ENCODE measurements around the gene MAZ.
A peak's percentile ranks its signal among the peaks of the same experiment; 100 is the strongest.
"Not testable (repeated sequence)": the region's sequence is repeated elsewhere in the genome, so short reads cannot be mapped to it uniquely, and the experiment has no call there.

Gene MAZ

DNA sequence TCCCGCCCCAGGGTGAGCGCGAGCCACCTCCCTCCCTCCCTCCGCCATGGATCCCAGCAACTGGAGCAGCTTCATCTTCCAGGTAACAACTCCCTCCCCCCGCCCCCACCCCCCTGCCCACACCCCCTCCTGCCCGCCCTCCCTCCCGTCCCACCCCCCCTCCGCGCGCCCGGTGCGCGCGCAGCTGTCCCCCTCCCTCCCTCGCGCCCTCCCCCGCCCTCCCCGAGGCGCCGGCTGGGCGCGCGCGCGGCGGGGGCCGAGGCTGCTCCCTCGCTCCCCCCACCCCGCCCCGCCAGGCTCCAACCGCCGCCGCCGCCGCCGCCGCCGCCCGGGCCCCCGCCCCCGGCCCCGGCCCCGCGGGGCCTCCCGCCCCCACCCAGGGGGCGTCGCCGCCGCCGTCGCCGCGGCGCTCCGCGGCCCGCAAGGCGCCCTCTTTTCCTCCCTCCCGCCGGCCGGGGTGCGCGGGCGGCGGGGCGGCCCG lies at the start of gene MAZ:
Gene MAZ, plus strand, starts transcription at position 431 of the 481 bp plus-strand sequence. CDS start 173 bp downstream, outside the sequence.
- peak within 1 kb of the TSS; percentile 55 to 83 for H3K4me3 ChIP-seq (ENCODE audit: low read depth in 1 of 2, low read length in 2 of 2)
- peaks cover 41% of the 10 kb centered on the region for H3K4me1 ChIP-seq (ENCODE audit: insufficient read depth, low read length)
- H3K9ac ChIP-seq (ENCODE audit: low read length): no peak within 1 kb of the TSS
- peak within 1 kb of the TSS; percentile 94 for H3K27ac ChIP-seq (ENCODE audit: low read depth, low read length)
- H3K36me3 ChIP-seq (ENCODE audit: insufficient read depth, low read length): peaks cover 17% of the 10 kb centered on the region
- H3K9me3 ChIP-seq (ENCODE audit: low read length): no peaks in the 10 kb centered on the region
- no peaks in the 10 kb centered on the region for H3K27me3 ChIP-seq (ENCODE audit: control insufficient read depth in 1 of 2, insufficient read depth in 2 of 2, low read length in 2 of 2)

DNA sequence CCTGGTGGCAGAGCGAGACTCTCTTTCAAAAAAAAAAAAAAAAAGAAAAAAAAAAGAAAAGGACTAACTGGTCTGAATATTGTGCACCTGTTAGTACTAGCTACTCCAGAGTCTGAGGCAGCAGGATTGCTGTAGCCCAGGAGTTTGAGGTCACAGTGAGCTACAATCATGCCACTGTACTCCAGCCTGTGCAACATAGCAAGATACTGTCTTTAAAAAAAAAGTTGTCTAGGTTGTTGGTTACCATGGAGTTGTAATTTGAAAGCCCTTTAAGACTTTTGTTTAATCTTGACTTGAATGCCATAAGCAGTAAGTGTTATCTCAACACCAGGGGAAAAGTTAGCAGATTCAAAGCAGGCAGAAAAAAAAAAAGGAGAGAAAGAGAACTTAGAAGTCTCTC lies 49.7 kb upstream of the MAZ start:
- H3K9me3 ChIP-seq (ENCODE audit: low read length): no peaks in the 10 kb centered on the region
- H3K4me1 ChIP-seq (ENCODE audit: insufficient read depth, low read length): no peaks in the 10 kb centered on the region
- H3K27me3 ChIP-seq (ENCODE audit: control insufficient read depth in 1 of 2, insufficient read depth in 2 of 2, low read length in 2 of 2): no peaks in the 10 kb centered on the region
- H3K27ac ChIP-seq (ENCODE audit: low read depth, low read length): no peak overlapping the region
- no peak overlapping the region for H3K4me3 ChIP-seq (ENCODE audit: low read depth in 1 of 2, low read length in 2 of 2)
- no peak overlapping the region for H3K9ac ChIP-seq (ENCODE audit: low read length)
- no peaks in the 10 kb centered on the region for H3K36me3 ChIP-seq (ENCODE audit: insufficient read depth, low read length)

DNA sequence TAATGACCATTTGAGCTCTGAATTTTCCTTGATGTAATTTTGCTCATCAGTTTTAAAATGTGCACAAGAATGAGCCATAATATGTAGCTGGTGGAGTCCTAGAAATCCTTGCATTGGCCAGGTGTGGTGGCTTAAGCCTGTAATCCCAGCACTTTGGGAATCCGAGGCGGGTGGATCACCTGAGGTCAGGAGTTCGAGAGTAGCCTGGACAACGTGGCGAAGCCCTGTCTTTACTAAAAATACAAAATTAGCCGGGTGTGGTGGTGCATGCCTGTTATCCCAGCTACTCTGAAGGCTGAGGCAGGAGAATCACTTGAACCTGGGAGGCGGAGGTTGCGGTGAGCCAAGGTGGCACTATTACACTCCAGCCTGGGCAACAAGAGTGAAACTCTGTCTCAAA lies 49.2 kb upstream of the MAZ start:
- not testable (repeated sequence) for H3K27ac ChIP-seq (ENCODE audit: low read depth, low read length); H3K4me1 ChIP-seq (ENCODE audit: insufficient read depth, low read length); H3K9ac ChIP-seq (ENCODE audit: low read length); H3K27me3 ChIP-seq (ENCODE audit: control insufficient read depth in 1 of 2, insufficient read depth in 2 of 2, low read length in 2 of 2); H3K9me3 ChIP-seq (ENCODE audit: low read length); H3K36me3 ChIP-seq (ENCODE audit: insufficient read depth, low read length); H3K4me3 ChIP-seq (ENCODE audit: low read depth in 1 of 2, low read length in 2 of 2)

DNA sequence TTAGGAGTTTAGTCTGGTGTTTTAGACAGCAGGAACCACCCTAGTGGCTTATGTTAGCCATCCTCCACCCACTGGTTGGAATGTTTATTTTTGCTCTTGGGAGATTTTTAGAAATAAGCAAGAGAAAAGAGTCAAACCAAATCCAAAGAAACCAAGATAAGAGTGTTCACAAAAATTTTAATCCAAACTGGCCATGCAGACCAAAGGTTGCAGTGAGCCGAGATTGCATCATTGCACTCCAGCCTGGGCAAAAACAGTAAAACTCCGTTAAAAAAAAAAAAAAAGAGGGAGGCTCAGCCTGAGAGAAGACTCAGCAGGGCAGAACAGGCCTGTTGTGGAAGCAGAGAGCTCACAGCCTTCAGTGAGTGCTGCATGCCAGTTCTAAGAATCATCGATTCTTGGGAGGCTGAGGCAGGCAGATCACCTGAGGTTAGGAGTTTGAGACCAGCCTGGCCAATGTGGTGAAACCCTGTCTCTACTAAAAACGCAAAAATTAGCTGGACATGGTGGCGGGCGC lies 48.3 kb upstream of the MAZ start:
- Histone ChIP-seq H3K9ac (ENCODE audit: low read length) (no peak overlapping the region), H3K4me1 (ENCODE audit: insufficient read depth, low read length) (no peaks in the 10 kb centered on the region), H3K36me3 (ENCODE audit: insufficient read depth, low read length) (no peaks in the 10 kb centered on the region), H3K27ac (ENCODE audit: low read depth, low read length) (no peak overlapping the region), H3K9me3 (ENCODE audit: low read length) (no peaks in the 10 kb centered on the region), H3K27me3 (ENCODE audit: control insufficient read depth in 1 of 2, insufficient read depth in 2 of 2, low read length in 2 of 2) (no peaks in the 10 kb centered on the region), H3K4me3 (ENCODE audit: low read depth in 1 of 2, low read length in 2 of 2) (no peak overlapping the region)

DNA sequence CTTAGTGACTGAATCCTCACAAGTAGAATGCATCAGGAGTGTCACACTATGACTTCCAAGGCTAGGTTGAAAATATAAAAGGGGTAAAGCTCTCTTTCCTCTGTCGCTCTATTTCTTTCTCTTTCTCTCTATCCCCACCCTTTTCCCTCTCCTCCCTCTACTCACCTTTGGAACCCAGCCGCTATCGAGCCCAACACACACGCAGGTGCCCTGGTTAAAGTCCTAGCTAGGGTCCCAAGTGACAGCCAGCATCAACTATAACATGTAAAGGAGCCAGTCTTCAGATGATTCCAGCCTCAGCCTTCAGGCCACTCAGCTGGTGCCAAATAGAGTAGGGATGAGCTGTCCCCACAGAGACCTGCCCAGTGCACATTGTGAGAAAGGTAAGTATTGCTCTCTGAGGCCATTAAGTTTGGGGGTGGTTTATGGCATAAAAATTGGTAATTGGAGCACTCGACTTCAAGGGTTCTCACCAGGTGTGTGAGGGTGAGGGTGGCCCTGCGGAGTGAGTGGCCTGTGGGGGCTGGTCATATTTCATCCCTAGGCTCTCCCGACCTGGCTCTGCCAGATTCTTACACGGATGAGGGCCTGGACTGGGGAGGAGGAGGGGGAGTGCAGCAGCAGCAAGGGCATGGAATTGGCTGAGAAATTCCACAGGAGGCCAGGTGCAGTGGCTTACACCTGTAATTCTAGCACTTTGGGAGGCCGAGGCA lies 45.6 kb upstream of the MAZ start:
- Histone ChIP-seq H3K4me1 (ENCODE audit: insufficient read depth, low read length) (no peaks in the 10 kb centered on the region), H3K9ac (ENCODE audit: low read length) (no peak overlapping the region)

DNA sequence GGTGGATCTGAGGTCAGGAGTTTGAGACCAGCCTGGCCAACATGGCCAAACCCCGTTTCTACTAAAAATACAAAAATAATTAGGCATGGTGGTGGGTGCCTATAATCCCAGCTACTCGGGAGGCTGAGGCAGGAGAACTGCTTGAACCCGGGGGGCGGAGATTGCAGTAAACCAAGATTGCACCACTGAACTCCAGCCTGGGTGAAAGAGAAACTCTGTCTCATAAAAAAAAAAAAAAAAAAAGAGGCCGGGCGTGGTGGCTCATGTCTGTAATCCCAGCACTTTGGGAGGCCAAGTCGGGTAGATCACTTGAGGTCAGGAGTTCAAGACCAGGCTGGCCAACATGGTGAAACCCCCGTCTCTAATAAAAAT lies 45.1 kb upstream of the MAZ start:
- not testable (repeated sequence) for H3K4me3 ChIP-seq (ENCODE audit: low read depth in 1 of 2, low read length in 2 of 2); H3K4me1 ChIP-seq (ENCODE audit: insufficient read depth, low read length); H3K9me3 ChIP-seq (ENCODE audit: low read length); H3K27me3 ChIP-seq (ENCODE audit: control insufficient read depth in 1 of 2, insufficient read depth in 2 of 2, low read length in 2 of 2); H3K27ac ChIP-seq (ENCODE audit: low read depth, low read length); H3K9ac ChIP-seq (ENCODE audit: low read length); H3K36me3 ChIP-seq (ENCODE audit: insufficient read depth, low read length)

More for the DNA sequence above, 45.6 kb upstream of the MAZ start:
- Histone ChIP-seq H3K36me3 (ENCODE audit: insufficient read depth, low read length) (no peaks in the 10 kb centered on the region), H3K4me3 (ENCODE audit: low read depth in 1 of 2, low read length in 2 of 2) (no peak overlapping the region), H3K27me3 (ENCODE audit: control insufficient read depth in 1 of 2, insufficient read depth in 2 of 2, low read length in 2 of 2) (no peaks in the 10 kb centered on the region), H3K27ac (ENCODE audit: low read depth, low read length) (no peak overlapping the region), H3K9me3 (ENCODE audit: low read length) (no peaks in the 10 kb centered on the region)

DNA sequence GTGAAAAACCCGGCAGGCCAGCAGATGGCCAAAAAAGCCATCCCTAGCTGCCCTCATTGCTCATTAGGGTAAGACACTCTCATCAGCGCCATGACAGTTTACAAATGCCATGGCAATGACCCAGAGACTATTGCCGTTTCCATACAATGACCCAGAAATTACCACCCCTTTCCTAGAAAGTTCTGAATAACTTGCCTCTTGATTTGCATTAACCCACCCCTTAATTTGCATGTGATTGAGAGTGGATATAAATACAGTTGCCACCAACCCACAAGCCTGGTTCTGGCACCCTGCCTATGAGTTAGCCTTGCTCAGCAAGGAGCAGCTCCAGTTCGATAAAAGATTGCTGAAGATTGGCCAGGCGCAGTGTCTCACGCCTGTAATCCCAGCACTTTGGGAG lies 44.4 kb upstream of the MAZ start:
- Histone ChIP-seq H3K4me3 (ENCODE audit: low read depth in 1 of 2, low read length in 2 of 2) (no peak overlapping the region), H3K27ac (ENCODE audit: low read depth, low read length) (no peak overlapping the region), H3K27me3 (ENCODE audit: control insufficient read depth in 1 of 2, insufficient read depth in 2 of 2, low read length in 2 of 2) (no peaks in the 10 kb centered on the region), H3K9ac (ENCODE audit: low read length) (no peak overlapping the region), H3K4me1 (ENCODE audit: insufficient read depth, low read length) (no peaks in the 10 kb centered on the region), H3K36me3 (ENCODE audit: insufficient read depth, low read length) (no peaks in the 10 kb centered on the region), H3K9me3 (ENCODE audit: low read length) (no peaks in the 10 kb centered on the region)

DNA sequence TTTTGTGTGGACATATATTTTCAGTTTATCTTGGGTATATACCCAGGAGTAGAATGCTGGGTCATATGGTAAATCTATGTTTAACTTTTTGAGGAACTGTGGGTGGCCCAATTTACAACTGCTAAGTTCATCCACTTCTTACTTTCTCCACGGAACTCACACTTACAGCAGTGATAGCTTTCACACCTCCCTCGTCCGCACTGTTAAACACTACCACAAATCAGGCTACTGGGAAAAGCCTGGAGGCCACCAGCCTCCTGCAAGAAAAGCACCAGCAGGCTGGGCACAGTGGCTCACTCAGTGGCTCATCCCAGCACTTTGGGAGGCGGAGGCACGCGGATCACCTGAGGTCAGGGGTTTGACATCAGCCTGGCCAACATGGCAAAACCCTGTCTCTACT lies 43.0 kb upstream of the MAZ start:
- no peaks in the 10 kb centered on the region for H3K27me3 ChIP-seq (ENCODE audit: control insufficient read depth in 1 of 2, insufficient read depth in 2 of 2, low read length in 2 of 2)
- no peak overlapping the region for H3K27ac ChIP-seq (ENCODE audit: low read depth, low read length)
- no peak overlapping the region for H3K4me3 ChIP-seq (ENCODE audit: low read depth in 1 of 2, low read length in 2 of 2)
- H3K4me1 ChIP-seq (ENCODE audit: insufficient read depth, low read length): no peaks in the 10 kb centered on the region
- H3K9ac ChIP-seq (ENCODE audit: low read length): no peak overlapping the region
- H3K9me3 ChIP-seq (ENCODE audit: low read length): no peaks in the 10 kb centered on the region
- H3K36me3 ChIP-seq (ENCODE audit: insufficient read depth, low read length): no peaks in the 10 kb centered on the region

DNA sequence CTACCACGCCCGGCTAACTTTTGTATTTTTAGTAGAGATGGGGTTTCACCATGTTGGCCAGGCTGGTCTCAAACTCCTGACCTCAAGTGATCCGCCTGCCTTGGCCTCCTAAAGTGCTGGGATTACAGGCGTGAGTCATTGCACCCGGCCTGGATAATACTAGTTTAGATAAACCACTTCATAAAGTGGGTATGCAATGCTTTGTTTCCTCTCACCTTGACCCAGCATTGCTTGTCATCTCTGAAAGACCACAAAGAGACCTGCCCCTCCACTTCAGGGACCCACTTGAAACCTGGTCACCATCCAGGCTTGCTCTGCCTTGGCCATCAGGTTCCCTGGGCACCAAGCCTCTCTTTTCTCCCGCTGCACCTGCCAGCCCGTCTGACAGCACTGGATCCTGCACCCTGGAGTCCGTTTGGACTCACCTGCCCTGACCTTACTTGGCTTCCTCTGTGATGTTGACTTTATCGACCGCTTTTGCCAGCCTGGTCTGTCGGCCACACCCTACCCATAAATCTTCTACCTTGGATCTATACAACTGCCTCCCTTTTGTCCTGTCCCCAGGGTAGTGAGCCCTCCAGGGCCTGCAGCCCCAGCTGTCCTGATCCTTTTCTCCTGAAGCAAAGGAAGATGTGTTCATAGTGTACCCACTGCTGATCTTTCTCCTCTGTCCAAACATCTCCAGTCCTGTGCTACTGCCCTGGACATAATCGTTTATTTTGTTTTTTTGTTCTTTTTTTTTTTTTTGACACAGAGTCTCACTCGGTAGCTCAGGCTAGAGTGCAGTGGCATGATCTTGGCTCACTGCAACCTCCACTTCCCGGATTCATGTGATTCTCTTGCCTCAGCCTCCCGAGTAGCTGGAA lies 40.9 kb upstream of the MAZ start:
- Histone ChIP-seq H3K9me3 (ENCODE audit: low read length) (no peaks in the 10 kb centered on the region), H3K27ac (ENCODE audit: low read depth, low read length) (no peak overlapping the region), H3K36me3 (ENCODE audit: insufficient read depth, low read length) (no peaks in the 10 kb centered on the region), H3K9ac (ENCODE audit: low read length) (no peak overlapping the region), H3K27me3 (ENCODE audit: control insufficient read depth in 1 of 2, insufficient read depth in 2 of 2, low read length in 2 of 2) (no peaks in the 10 kb centered on the region), H3K4me3 (ENCODE audit: low read depth in 1 of 2, low read length in 2 of 2) (no peak overlapping the region), H3K4me1 (ENCODE audit: insufficient read depth, low read length) (no peaks in the 10 kb centered on the region)

DNA sequence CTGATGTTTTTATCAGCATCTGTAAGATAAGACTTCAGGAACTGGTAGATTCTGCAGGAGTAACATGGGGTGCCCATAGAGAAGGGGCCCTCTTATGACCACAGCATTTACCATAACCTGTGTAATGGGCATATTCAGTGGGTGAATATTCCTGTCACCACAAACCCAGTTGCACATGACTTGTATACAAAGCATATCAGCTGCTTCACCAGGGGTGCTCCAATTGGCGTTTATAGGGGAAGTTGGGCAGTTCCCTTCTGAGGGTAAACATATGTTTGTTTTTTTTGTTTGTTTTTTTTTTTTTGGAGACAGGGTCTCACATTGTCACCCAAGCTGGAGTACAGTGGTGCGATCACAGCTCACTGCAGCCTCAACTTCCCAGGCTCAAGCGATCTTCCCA lies 39.8 kb upstream of the MAZ start:
- Histone ChIP-seq H3K27ac (ENCODE audit: low read depth, low read length) (no peak overlapping the region), H3K4me3 (ENCODE audit: low read depth in 1 of 2, low read length in 2 of 2) (no peak overlapping the region), H3K9me3 (ENCODE audit: low read length) (no peaks in the 10 kb centered on the region), H3K9ac (ENCODE audit: low read length) (no peak overlapping the region), H3K36me3 (ENCODE audit: insufficient read depth, low read length) (no peaks in the 10 kb centered on the region), H3K4me1 (ENCODE audit: insufficient read depth, low read length) (no peaks in the 10 kb centered on the region), H3K27me3 (ENCODE audit: control insufficient read depth in 1 of 2, insufficient read depth in 2 of 2, low read length in 2 of 2) (no peaks in the 10 kb centered on the region)

DNA sequence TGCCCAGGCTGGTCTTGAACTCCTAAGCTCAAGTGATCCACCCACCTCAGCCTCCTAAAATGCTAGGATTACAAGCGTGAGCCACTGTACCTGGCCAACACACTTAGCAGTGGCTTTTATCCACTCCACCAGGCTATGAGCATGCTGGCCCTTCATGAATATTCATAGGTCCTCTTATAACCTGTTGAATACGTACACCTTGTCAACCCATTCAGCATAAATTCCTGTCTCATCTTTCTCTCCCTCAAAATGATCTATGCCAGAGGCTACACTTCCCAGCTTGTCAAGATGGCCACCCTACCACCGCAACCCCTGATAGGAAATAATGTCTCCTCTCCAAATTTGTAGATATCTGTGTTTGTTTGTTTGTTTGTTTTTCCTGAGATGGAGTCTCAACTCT lies 39.3 kb upstream of the MAZ start:
- H3K36me3 ChIP-seq (ENCODE audit: insufficient read depth, low read length): no peaks in the 10 kb centered on the region

More for the DNA sequence above, 39.3 kb upstream of the MAZ start:
- H3K9ac ChIP-seq (ENCODE audit: low read length): no peak overlapping the region
- no peaks in the 10 kb centered on the region for H3K4me1 ChIP-seq (ENCODE audit: insufficient read depth, low read length)
- no peak overlapping the region for H3K4me3 ChIP-seq (ENCODE audit: low read depth in 1 of 2, low read length in 2 of 2)
- H3K27me3 ChIP-seq (ENCODE audit: control insufficient read depth in 1 of 2, insufficient read depth in 2 of 2, low read length in 2 of 2): no peaks in the 10 kb centered on the region
- no peak overlapping the region for H3K27ac ChIP-seq (ENCODE audit: low read depth, low read length)
- H3K9me3 ChIP-seq (ENCODE audit: low read length): no peaks in the 10 kb centered on the region
